ENCODE results near the gene PRUNE1.

Gene PRUNE1

GRCh38 chr1:150968491-150968890, 39.8 kb upstream of the PRUNE1 start:
- H4K20me1 ChIP-seq (ENCODE audit: insufficient read depth), result peaks cover 18% of the 10 kb centered on the region
- H3K9ac ChIP-seq, result no peak overlapping the region
- TF ChIP-seq CTCF (conservative IDR thresholded peaks at IDR 0.05; ENCODE audit: low read depth, low read length), result no peak
- peaks cover 48% of the 10 kb centered on the region for H3K79me2 ChIP-seq (ENCODE audit: insufficient read depth, low read depth)
- H2AFZ ChIP-seq (ENCODE audit: low read depth), result no peak overlapping the region
- no peak overlapping the region for H3K4me2 ChIP-seq
- H3K4me3 ChIP-seq (IDR thresholded peaks at IDR 0.05; ENCODE audit: insufficient read depth, low read depth, low read length), result no peak overlapping the region
- peaks cover 29% of the 10 kb centered on the region for H3K4me1 ChIP-seq (ENCODE audit: low read depth, poor library complexity, severe bottlenecking)
- H3K27me3 ChIP-seq (ENCODE audit: insufficient read depth, low read depth), result no peaks in the 10 kb centered on the region
- peaks cover 39% of the 10 kb centered on the region; the same call in 1 of the 2 replicates for H3K36me3 ChIP-seq (ENCODE audit: insufficient read depth)
- H3K27ac ChIP-seq, result no peak overlapping the region

GRCh38 chr1:150969626-150970025, 38.6 kb upstream of the PRUNE1 start:
- Histone ChIP-seq H3K79me2 (ENCODE audit: insufficient read depth, low read depth) (peaks cover 54% of the 10 kb centered on the region), H3K27me3 (ENCODE audit: insufficient read depth, low read depth) (no peaks in the 10 kb centered on the region), H3K4me1 (ENCODE audit: low read depth, poor library complexity, severe bottlenecking) (peaks cover 29% of the 10 kb centered on the region), H4K20me1 (ENCODE audit: insufficient read depth) (peaks cover 18% of the 10 kb centered on the region), H2AFZ (ENCODE audit: low read depth) (no peak overlapping the region), H3K9ac (no peak overlapping the region), H3K4me3 (IDR thresholded peaks at IDR 0.05; ENCODE audit: insufficient read depth, low read depth, low read length) (no peak overlapping the region), H3K27ac (no peak overlapping the region), H3K4me2 (no peak overlapping the region), H3K36me3 (ENCODE audit: insufficient read depth) (peaks cover 39% of the 10 kb centered on the region; the same call in 1 of the 2 replicates)
- TF ChIP-seq CTCF (conservative IDR thresholded peaks at IDR 0.05; ENCODE audit: low read depth, low read length), result no peak

GRCh38 chr1:150970808-150971582, 37.3 kb upstream of the PRUNE1 start:
- TF ChIP-seq CTCF (conservative IDR thresholded peaks at IDR 0.05; ENCODE audit: low read depth, low read length), result no peak
- peak overlapping the region; percentile 97; the same call in 1 of the 2 replicates for H3K4me2 ChIP-seq
- H3K27ac ChIP-seq, result no peak overlapping the region
- H4K20me1 ChIP-seq (ENCODE audit: insufficient read depth), result peaks cover 18% of the 10 kb centered on the region
- peaks cover 33% of the 10 kb centered on the region for H3K4me1 ChIP-seq (ENCODE audit: low read depth, poor library complexity, severe bottlenecking)
- no peaks in the 10 kb centered on the region for H3K27me3 ChIP-seq (ENCODE audit: insufficient read depth, low read depth)
- H3K36me3 ChIP-seq (ENCODE audit: insufficient read depth), result peaks cover 27% of the 10 kb centered on the region; the same call in 1 of the 2 replicates
- H3K9ac ChIP-seq, result no peak overlapping the region
- peaks cover 54% of the 10 kb centered on the region for H3K79me2 ChIP-seq (ENCODE audit: insufficient read depth, low read depth)
- H3K4me3 ChIP-seq (IDR thresholded peaks at IDR 0.05; ENCODE audit: insufficient read depth, low read depth, low read length), result no peak overlapping the region
- no peak overlapping the region for H2AFZ ChIP-seq (ENCODE audit: low read depth)

GRCh38 chr1:150971583-150972416, 36.4 kb upstream of the PRUNE1 start:
- H3K27me3 ChIP-seq (ENCODE audit: insufficient read depth, low read depth), result no peaks in the 10 kb centered on the region
- peak; percentile 31 for TF ChIP-seq CTCF (conservative IDR thresholded peaks at IDR 0.05; ENCODE audit: low read depth, low read length)
- H3K9ac ChIP-seq, result peak overlapping the region; percentile 93; the same call in 1 of the 2 replicates
- H3K4me3 ChIP-seq (IDR thresholded peaks at IDR 0.05; ENCODE audit: insufficient read depth, low read depth, low read length), result no peak overlapping the region
- H2AFZ ChIP-seq (ENCODE audit: low read depth), result no peak overlapping the region
- H3K27ac ChIP-seq, result no peak overlapping the region
- peaks cover 54% of the 10 kb centered on the region for H3K79me2 ChIP-seq (ENCODE audit: insufficient read depth, low read depth)
- peaks cover 18% of the 10 kb centered on the region for H4K20me1 ChIP-seq (ENCODE audit: insufficient read depth)
- H3K4me2 ChIP-seq, result peak overlapping the region; percentile 97
- H3K4me1 ChIP-seq (ENCODE audit: low read depth, poor library complexity, severe bottlenecking), result peaks cover 36% of the 10 kb centered on the region
- peaks cover 19% of the 10 kb centered on the region; the same call in 1 of the 2 replicates for H3K36me3 ChIP-seq (ENCODE audit: insufficient read depth)
